H1 (cell line): ENCODE measurements around the gene C1orf50. TPM values are rescaled to one million over a fixed set of nuclear protein-coding genes. Genes with fewer than 3 reads are reported as not detected.

Experiments
- CTCF ChIA-PET: fragments of 300-600 bp; sonication (Branson Sonifier 250); formaldehyde crosslinking; loops from one replicate; lab custom pipeline; 2021; ENCODE audit not compliant: partially characterized antibody; lab: Charles Lee
- POLR2A ChIA-PET: fragments of 300-600 bp; sonication (Branson Sonifier 250); formaldehyde crosslinking; loops from one replicate; lab custom pipeline; 2021; ENCODE audit warnings: inconsistent platforms; ENCODE audit not compliant: partially characterized antibody; lab: Charles Lee
- DNase-seq, 2 experiments: peaks; one replicate each; pipeline versions ENCODE4 v3.0.0 to v3.0.0-alpha.2; 2010 to 2022; ENCODE audit warnings: low spot score in 2 of 2, low read depth in 1 of 2, mixed read lengths in 1 of 2
- FAIRE-seq: peaks from 2 replicates; lab custom pipeline; 2011; peaks lifted over from hg19 to GRCh38; lab: Jason Lieb, UNC
- H2AFZ ChIP-seq: 2 replicates; pipeline ENCODE4 v1.8.1; 2012; ENCODE audit warnings: low read length, inconsistent platforms
- H2AK5ac ChIP-seq: 2 replicates; pipeline ENCODE4 v1.6.1; 2013; ENCODE audit warnings: low read depth, low read length
- H2BK120ac ChIP-seq: replicated peaks from 2 replicates; pipeline ENCODE3; 2013; ENCODE audit warnings: low read depth, low read length, inconsistent platforms
- H2BK12ac ChIP-seq: 2 replicates; pipeline ENCODE4 v1.6.1; 2013; ENCODE audit warnings: low read depth, low read length
- H2BK15ac ChIP-seq: 2 replicates; pipeline ENCODE4 v1.6.1; 2013; ENCODE audit warnings: low read length
- H2BK20ac ChIP-seq: 2 replicates; pipeline ENCODE4 v1.6.1; 2013; ENCODE audit warnings: low read length
- H2BK5ac ChIP-seq: 2 replicates; pipeline ENCODE4 v1.6.1; 2013; ENCODE audit warnings: low read depth, low read length
- H3K14ac ChIP-seq: 2 replicates; pipeline ENCODE4 v1.6.1; 2013; ENCODE audit warnings: inconsistent platforms; ENCODE audit not compliant: insufficient read length
- H3K18ac ChIP-seq: 2 replicates; pipeline ENCODE4 v1.6.1; 2013; ENCODE audit warnings: low read length; ENCODE audit errors: extremely low read depth
- H3K23ac ChIP-seq: 2 replicates; pipeline ENCODE4 v1.6.1; 2013; ENCODE audit warnings: inconsistent platforms; ENCODE audit not compliant: insufficient read length
- H3K23me2 ChIP-seq: 2 replicates; pipeline ENCODE4 v1.6.1; 2013; ENCODE audit warnings: low read depth, low read length
- H3K27ac ChIP-seq: 2 replicates; pipeline ENCODE4 v1.6.1; 2011; ENCODE audit warnings: low read depth, low read length, inconsistent platforms
- H3K27me3 ChIP-seq, 4 experiments: replicated peaks in 1 of 4; 1 replicate in 1 of 4; 2 replicates in 3 of 4; pipeline versions ENCODE4 v1.6.1 to v1.8.1; 2011 to 2013; ENCODE audit warnings: low read length in 3 of 4, mild to moderate bottlenecking in 3 of 4, inconsistent platforms in 2 of 4, mixed read lengths in 2 of 4, moderate library complexity in 1 of 4; ENCODE audit not compliant: control insufficient read depth in 3 of 4, insufficient read depth in 3 of 4; ENCODE audit errors: extremely low read depth in 1 of 4
- H3K36me3 ChIP-seq, 4 experiments: 2 replicates each; pipeline versions ENCODE4 v1.6.1 to v1.8.1; 2011 to 2013; ENCODE audit warnings: mild to moderate bottlenecking in 4 of 4, low read length in 3 of 4, moderate library complexity in 2 of 4, control low read depth in 1 of 4, inconsistent platforms in 1 of 4; ENCODE audit not compliant: insufficient read depth in 4 of 4, control insufficient read depth in 2 of 4
- H3K4ac ChIP-seq: replicated peaks from 2 replicates; pipeline ENCODE3; 2013; ENCODE audit warnings: low read length, low read depth, mixed read lengths, inconsistent platforms; ENCODE audit not compliant: insufficient read length
- H3K4me1 ChIP-seq, 4 experiments: replicated peaks in 1 of 4; 1 replicate in 1 of 4; 2 replicates in 3 of 4; pipeline versions ENCODE4 v1.6.1 to v1.8.1; 2011 to 2013; ENCODE audit warnings: low read length in 3 of 4, inconsistent platforms in 2 of 4, mixed read lengths in 1 of 4; ENCODE audit not compliant: insufficient read depth in 4 of 4, control insufficient read depth in 3 of 4
- H3K4me2 ChIP-seq, 2 experiments: 2 replicates each; pipeline versions ENCODE4 v1.6.1 to v1.8.1; 2011 to 2013; ENCODE audit warnings: low read depth in 2 of 2, low read length in 2 of 2, control low read depth in 1 of 2, inconsistent platforms in 1 of 2, mild to moderate bottlenecking in 1 of 2; ENCODE audit not compliant: insufficient read depth in 1 of 2
- H3K4me3 ChIP-seq, 4 experiments: fragments of 200-600, 300-600 bp in 1 of 4; sonication (generic), shearing (Covaris generic), sonication (Bioruptor Twin) in 1 of 4; 2 replicates each; pipeline versions ENCODE4 v1.5.1 to v1.8.1; 2011 to 2016; ENCODE audit warnings: low read length in 4 of 4, low read depth in 3 of 4, control low read depth in 2 of 4, inconsistent platforms in 2 of 4, mild to moderate bottlenecking in 2 of 4, mixed read lengths in 1 of 4, moderate library complexity in 1 of 4; ENCODE audit not compliant: insufficient read depth in 2 of 4; ENCODE audit errors: extremely low read depth in 1 of 4
- H3K56ac ChIP-seq: replicated peaks from 2 replicates; pipeline ENCODE3; 2013; ENCODE audit warnings: low read depth, mild to moderate bottlenecking, mixed read lengths, low read length, inconsistent platforms; ENCODE audit not compliant: insufficient read length
- H3K79me1 ChIP-seq: 2 replicates; pipeline ENCODE4 v1.6.1; 2013; ENCODE audit warnings: low read depth, low read length, control low read depth
- H3K79me2 ChIP-seq, 2 experiments: 2 replicates each; pipeline versions ENCODE4 v1.6.1 to v1.8.1; 2012 to 2013; ENCODE audit warnings: low read length in 2 of 2, mild to moderate bottlenecking in 2 of 2, inconsistent platforms in 1 of 2; ENCODE audit not compliant: insufficient read depth in 2 of 2, control insufficient read depth in 1 of 2
- H3K9ac ChIP-seq, 4 experiments: replicated peaks in 1 of 4; 1 replicate in 1 of 4; 2 replicates in 3 of 4; pipeline versions ENCODE4 v1.6.1 to v1.8.1; 2011 to 2013; ENCODE audit warnings: low read depth in 3 of 4, low read length in 3 of 4, control low read depth in 2 of 4, mild to moderate bottlenecking in 2 of 4, moderate library complexity in 2 of 4, inconsistent platforms in 1 of 4; ENCODE audit errors: extremely low read depth in 1 of 4
- H3K9me3 ChIP-seq, 2 experiments: 2 replicates each; pipeline versions ENCODE4 v1.6.1 to v1.8.1; 2012 to 2013; ENCODE audit warnings: mild to moderate bottlenecking in 2 of 2, moderate library complexity in 2 of 2, control low read depth in 1 of 2, inconsistent platforms in 1 of 2, low read depth in 1 of 2, low read length in 1 of 2, mixed read lengths in 1 of 2; ENCODE audit not compliant: insufficient read depth in 2 of 2
- H4K20me1 ChIP-seq, 2 experiments: replicated peaks in 1 of 2; 2 replicates each; pipeline versions ENCODE3 to v1.8.1; 2011 to 2013; ENCODE audit warnings: inconsistent platforms in 2 of 2, low read length in 2 of 2, mild to moderate bottlenecking in 1 of 2; ENCODE audit not compliant: insufficient read depth in 2 of 2, control insufficient read depth in 1 of 2
- H4K5ac ChIP-seq: 2 replicates; pipeline ENCODE4 v1.6.1; 2013; ENCODE audit warnings: low read length, low read depth, mixed read lengths, inconsistent platforms; ENCODE audit not compliant: insufficient read length
- H4K8ac ChIP-seq: 2 replicates; pipeline ENCODE4 v1.8.0; 2013; ENCODE audit warnings: mild to moderate bottlenecking, moderate library complexity, low read length, inconsistent platforms; ENCODE audit not compliant: insufficient read depth; ENCODE audit errors: extremely low read depth
- H4K91ac ChIP-seq: replicated peaks from 2 replicates; pipeline ENCODE3; 2013; ENCODE audit warnings: low read length, mixed read lengths, inconsistent platforms; ENCODE audit not compliant: insufficient read length
- ATF2 ChIP-seq: IDR thresholded peaks from 2 replicates; pipeline ENCODE4 v1.6.1; 2012; ENCODE audit warnings: low read length, inconsistent platforms
- BACH1 ChIP-seq: IDR thresholded peaks from 2 replicates; pipeline ENCODE4 v1.6.1; 2012; ENCODE audit warnings: low read length, improper control_type of control experiment
- CREB1 ChIP-seq: IDR thresholded peaks from 2 replicates; pipeline ENCODE4 v1.6.1; 2012; ENCODE audit warnings: inconsistent platforms
- EP300 ChIP-seq, 2 experiments: IDR thresholded peaks; 1 replicate in 1 of 2; 2 replicates in 1 of 2; pipeline ENCODE4 v1.6.1; 2011 to 2012; ENCODE audit warnings: low read depth in 2 of 2, low read length in 2 of 2, mild to moderate bottlenecking in 2 of 2, borderline replicate concordance in 1 of 2, inconsistent platforms in 1 of 2, moderate library complexity in 1 of 2
- EZH2 ChIP-seq: fragments of 200-600 bp; sonication (generic); IDR thresholded peaks from 2 replicates; pipeline ENCODE4 v1.7.1; 2012; ENCODE audit warnings: low read depth, mild to moderate bottlenecking, moderate library complexity, low read length, inconsistent platforms; ENCODE audit not compliant: severe bottlenecking
- FOSL1 ChIP-seq: IDR thresholded peaks from 2 replicates; pipeline ENCODE4 v1.6.1; 2011; ENCODE audit warnings: mild to moderate bottlenecking, low read depth, low read length, moderate library complexity; ENCODE audit not compliant: insufficient read depth
- MAX ChIP-seq: IDR thresholded peaks from 2 replicates; pipeline ENCODE4 v1.6.1; 2012; ENCODE audit warnings: inconsistent platforms
- RNF2 ChIP-seq: fragments of 200-900, 300-1000 bp; sonication (generic); IDR thresholded peaks from 2 replicates; pipeline ENCODE4 v1.7.1; 2016; ENCODE audit warnings: borderline replicate concordance, low read depth, mild to moderate bottlenecking, antibody characterized with exemption, low read length; ENCODE audit not compliant: poor library complexity, severe bottlenecking; ENCODE audit errors: missing control alignments
- SIRT6 ChIP-seq: IDR thresholded peaks from one replicate; pipeline ENCODE4 v1.7.1; 2012; ENCODE audit warnings: low read length, inconsistent platforms
- TAF1 ChIP-seq: IDR thresholded peaks from 2 replicates; pipeline ENCODE4 v1.6.1; 2011; ENCODE audit warnings: mild to moderate bottlenecking, low read depth, low read length
- TBP ChIP-seq: IDR thresholded peaks from 2 replicates; pipeline ENCODE4 v1.6.1; 2011; ENCODE audit warnings: low read depth, low read length, improper control_type of control experiment
- YY1 ChIP-seq: IDR thresholded peaks from 2 replicates; pipeline ENCODE4 v1.6.1; 2011; ENCODE audit warnings: low read depth, mild to moderate bottlenecking, low read length
- WGBS, 2 experiments: shearing (Covaris generic) in 1 of 2; methylation state at CpG; one replicate each; pipeline versions ENCODE4 v1.1.6 to v1.1.7; 2013 to 2015; ENCODE audit warnings: low lambda C conversion rate in 2 of 2, mixed read lengths in 2 of 2, inconsistent platforms in 1 of 2, low coverage in 1 of 2, missing lambda C conversion rate in 1 of 2; ENCODE audit not compliant: insufficient replicate concordance in 2 of 2, insufficient coverage in 1 of 2, insufficient read length in 1 of 2; ENCODE audit errors: extremely low coverage in 1 of 2, missing lambda C conversion rate in 1 of 2; 5-methylcytosine and 5-hydroxymethylcytosine counted together
- polyA plus RNA-seq, 7 experiments: library from polyadenylated mRNA; depleted of rRNA in 3 of 7; stranded (reverse) in 5 of 7; unstranded in 2 of 7; fragments of >200 nt in 5 of 7; fragments of 200-250 nt in 2 of 7; gene quantifications; 1 replicate in 5 of 7; 2 replicates in 1 of 7; 4 replicates in 1 of 7; pipeline versions ENCODE4 v1.2.1 to v1.2.3, GENCODE V29; 2011 to 2013; ENCODE audit warnings: missing spikeins in 2 of 7, mixed read lengths in 2 of 7
- total RNA-seq: library from RNA; stranded (reverse); fragmentation: NEBNext Ultra II Directional; extraction: Animal tissue kit (Norgen Biotek cat#: 25700); gene quantifications from 2 replicates; pipeline ENCODE4 v1.2.1, GENCODE V29; 2021

The C1orf50 gene
- total and polyA plus RNA-seq, 2 of the 8 experiments (the other 6 are each of a cell fraction or from before 2014, with no cell fraction given) = 3.2 to 7.1 TPM

- Histone ChIP-seq H3K4ac (no peak overlapping the region), H2BK20ac (no peak overlapping the region), H3K79me1 (no peaks in the 10 kb centered on the region), H3K4me3 (no peak overlapping the region), H3K14ac (no peak overlapping the region), H3K79me2 (no peaks in the 10 kb centered on the region), H3K27me3 (no peaks in the 10 kb centered on the region), H4K20me1 (no peaks in the 10 kb centered on the region), H2BK12ac (no peak overlapping the region), H2BK15ac (no peak overlapping the region), H4K8ac (no peak overlapping the region), H2BK120ac (no peak overlapping the region), H3K9ac (no peak overlapping the region), H3K23ac (no peak overlapping the region), H3K23me2 (no peaks in the 10 kb centered on the region), H4K91ac (no peak overlapping the region), H3K18ac (no peak overlapping the region), H2AFZ (no peak overlapping the region), H3K4me1 (no peaks in the 10 kb centered on the region), H3K27ac (no peak overlapping the region), H3K56ac (no peak overlapping the region), H2BK5ac (no peak overlapping the region), H3K4me2 (no peak overlapping the region), H3K9me3 (no peaks in the 10 kb centered on the region), H2AK5ac (no peak overlapping the region), H4K5ac (no peak overlapping the region), H3K36me3 (no peaks in the 10 kb centered on the region)
- ChIA-PET POLR2A (no interaction called here), CTCF (interaction anchor here (0.7 kb wide), 1 partner anchor 1830 kb away, joined by 3 read pairs; no protein-coding TSS in a partner anchor)
- DNase-seq (no peak), FAIRE-seq (no peak)
- WGBS, 2 experiments = 96% methylated on average over 3 of the region's 3 CpGs; no CpG with 5 or more reads in 1 of the 2 experiments
- TF ChIP-seq EP300 (IDR thresholded peaks at IDR 0.05; ENCODE audit: borderline replicate concordance in 1 of 2, low read depth in 2 of 2, low read length in 2 of 2) (no peak), EZH2 (no peak), BACH1 (no peak), MAX (no peak), ATF2 (no peak), CREB1 (no peak), FOSL1 (no peak), RNF2 (no peak), TAF1 (no peak), SIRT6 (no peak), YY1 (no peak), TBP (no peak)
Observed at GRCh38 chr1:42721926-42722325, 45.1 kb upstream of the C1orf50 start.
